GM18498 (cell line): ENCODE measurements around the gene FLOT2.
"Not testable (repeated sequence)": the region's sequence is repeated elsewhere in the genome, so short reads cannot be mapped to it uniquely, and the experiment has no call there.

Source experiments
- ATAC-seq: cut with Tn5 transposase; IDR thresholded peaks from one replicate; pipeline ENCODE4 v1.9.1; 2021; ENCODE audit warnings: mild to moderate bottlenecking, moderate library complexity; ENCODE audit not compliant: unreplicated experiment

Gene FLOT2

DNA sequence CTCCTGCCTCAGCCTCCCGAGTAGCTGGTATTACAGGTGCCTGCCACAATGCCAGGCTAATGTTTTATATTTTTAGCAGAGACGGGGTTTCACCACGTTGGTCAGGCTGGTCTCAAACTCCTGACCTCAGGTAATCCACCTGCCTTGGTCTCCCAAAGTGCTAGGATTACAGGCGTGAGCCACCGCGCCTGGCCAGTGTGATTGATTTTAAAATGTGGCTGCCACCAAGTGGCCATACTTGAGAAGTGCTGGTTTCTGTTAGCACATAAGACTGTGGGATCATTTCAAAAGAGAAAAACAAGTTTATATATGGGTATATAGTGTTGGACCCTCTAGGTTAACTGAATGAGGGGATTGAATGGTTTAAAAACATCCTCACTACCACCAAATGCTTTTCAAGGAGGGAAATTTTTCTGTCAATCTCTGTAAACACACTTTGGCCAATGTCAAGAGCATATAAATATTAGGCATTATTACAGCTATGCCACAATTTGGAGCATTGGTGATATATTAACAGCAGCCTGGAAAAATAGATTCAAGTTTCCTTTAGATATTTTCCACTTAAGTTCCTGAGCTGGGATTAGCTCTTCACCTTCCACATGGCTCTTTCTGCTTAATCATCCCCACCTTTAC is 18.9 kb upstream of the FLOT2 start:
- ATAC-seq, result no peak

DNA sequence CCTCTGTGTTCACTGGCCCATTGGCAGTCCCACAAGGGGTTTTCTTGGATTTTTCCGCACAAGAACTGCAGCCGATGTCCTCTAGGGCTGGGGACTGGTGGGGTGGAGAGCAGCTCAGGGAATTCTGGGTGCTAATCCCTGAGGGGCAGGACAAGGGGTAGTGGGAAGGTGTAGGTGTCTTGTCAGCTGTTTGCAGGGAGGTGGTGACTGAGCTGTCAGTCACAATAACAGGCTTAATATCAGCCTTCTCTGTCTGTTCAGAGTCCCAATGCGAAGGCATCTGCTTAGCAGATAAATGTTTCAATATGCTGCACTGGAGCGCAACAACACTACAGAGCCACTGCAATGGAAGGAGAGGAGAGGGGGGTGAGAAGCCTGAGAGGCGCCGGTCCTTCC is 15.4 kb upstream of the FLOT2 start:
- no peak for ATAC-seq

DNA sequence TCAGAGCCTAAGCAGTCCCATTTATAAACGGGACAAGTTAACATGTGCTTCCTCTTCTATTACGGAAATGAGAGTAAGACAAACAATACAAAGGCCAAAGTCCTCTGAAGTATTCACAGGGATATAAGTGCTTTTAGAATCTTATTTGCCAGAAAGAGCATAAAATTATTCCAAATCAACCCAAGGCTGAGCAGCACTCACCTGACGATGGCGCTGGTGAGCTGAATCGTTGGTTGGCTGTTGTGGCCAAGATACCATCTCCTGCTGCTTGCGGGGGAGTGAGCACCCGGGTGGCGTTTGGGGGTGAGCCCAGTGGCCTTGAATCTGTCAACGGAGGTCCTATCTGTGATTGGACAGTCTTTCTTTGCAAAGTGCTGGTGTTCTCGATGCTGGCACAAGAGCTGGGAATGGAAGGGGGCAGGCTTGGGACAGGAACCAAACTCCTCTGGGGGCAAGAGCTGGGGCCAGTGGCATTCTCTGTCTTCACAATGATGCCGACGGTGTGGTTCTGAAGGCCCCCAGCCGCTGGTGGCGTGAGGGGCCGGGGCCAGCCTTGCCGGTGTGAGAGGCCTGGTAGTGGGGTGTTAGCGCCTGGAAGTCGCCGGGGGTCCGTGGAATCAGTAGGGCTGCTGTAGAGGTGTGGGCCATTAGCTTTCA is 14.9 kb upstream of the FLOT2 start:
- ATAC-seq, result no peak

DNA sequence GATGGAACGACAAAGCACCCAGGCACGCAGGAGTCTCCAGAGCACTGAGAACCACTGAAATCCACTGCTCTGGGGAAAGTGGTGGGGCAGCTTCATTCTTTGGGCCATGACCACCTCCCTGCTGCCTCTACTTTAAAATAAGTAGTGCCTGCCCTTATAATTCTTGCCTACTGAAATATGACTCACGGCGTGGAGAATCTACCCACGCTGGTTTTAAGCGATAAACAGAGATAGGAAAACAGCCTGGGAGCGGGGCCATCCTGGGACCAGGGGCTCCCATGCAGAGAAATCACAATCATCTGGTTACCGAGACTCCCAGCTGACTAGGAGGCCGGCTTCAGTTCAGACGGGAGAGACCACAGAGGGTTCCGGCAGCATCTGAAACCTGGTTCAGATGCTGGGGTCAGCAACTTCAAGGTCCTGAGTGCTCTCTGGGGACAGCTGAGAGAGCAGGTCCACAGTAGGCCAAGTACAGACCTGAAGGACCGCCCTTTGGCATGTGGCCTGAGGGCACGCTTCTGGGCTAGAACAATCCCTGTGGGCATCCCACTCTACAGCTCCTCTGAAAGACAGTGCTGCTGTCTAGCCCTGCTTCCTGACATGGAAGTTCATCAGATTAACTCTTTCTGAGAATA is 14.0 kb upstream of the FLOT2 start:
- no peak for ATAC-seq

DNA sequence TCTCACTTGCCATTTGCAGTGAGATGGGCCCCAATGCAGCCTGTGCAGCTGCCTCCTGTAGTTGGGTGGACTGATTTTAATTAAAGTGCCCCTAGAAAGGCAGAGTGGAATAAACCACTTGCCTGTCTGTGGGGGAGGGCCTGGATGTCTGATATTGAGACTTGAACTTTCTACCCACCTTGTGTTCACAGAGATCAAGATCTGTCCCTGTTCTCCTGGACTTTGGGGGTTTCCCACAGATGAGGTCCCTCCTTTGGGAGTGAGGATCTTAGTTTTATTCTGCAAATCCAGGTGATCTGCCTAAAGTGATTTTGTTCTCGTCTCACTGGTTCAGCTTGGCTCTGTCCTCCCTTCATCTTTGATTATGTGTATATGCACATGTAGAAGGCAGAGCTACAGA is 13.0 kb upstream of the FLOT2 start:
- no peak for ATAC-seq

DNA sequence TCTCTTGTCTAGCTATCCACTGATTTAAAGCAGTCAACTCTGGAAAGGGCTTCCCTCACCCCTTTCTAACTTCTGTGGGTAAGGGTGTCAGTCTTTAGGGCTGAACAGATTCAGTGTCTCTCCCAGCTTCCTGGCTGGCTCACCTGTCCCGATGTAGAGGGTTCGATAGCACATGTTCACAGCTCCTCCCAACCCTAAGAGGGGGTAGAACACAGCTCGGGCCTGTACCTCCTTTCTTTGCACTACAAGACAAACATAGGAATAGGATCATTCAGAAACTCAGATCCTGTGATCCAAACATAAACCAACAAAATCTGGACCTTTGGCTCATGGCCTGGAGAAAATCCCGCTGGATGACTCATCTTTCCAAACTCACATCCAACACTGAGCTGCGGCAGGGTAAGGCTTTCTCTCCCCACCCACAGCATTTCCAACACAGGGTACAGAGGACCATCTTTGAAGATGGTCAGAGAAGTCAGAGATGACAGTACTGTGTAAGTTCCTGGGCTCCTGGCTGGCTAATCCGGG is 11.2 kb upstream of the FLOT2 start:
- no peak for ATAC-seq

DNA sequence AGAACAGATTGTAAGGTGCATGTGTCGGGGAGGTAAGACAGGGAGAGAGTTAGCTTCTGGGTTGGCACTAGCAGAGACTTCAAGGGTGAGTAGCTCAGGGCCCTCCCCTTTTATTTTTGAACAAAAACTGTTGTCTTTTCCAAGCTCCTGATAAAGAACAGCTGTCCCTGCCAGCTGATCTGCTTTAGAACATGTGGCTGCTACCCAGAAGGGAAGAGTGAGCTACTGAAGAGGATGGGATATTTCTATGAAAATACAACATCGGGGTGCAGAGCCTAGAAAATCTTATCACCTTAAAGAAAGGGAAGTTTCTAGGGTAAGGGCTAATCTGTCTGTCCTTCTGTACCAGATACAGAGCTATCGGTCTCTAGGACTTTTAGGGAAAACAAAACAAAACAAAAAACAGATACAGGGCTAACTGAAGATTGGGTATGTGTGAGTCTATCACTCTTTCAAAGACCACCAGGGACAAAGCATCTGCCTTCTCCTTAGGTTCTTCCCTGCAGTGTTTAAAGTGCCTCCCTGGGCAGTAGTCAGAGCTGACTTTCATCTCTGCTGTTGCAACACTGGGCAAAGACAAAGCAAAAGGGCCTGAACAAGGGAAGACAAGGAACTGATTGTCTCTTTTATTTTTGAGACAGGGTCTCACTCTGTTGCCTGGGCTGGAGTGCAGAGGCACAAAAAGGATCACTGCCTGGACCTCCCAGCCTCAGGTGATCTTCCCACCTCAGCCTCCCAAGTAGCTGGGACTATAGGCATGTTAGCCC is 10.4 kb upstream of the FLOT2 start:
- ATAC-seq, result no peak

DNA sequence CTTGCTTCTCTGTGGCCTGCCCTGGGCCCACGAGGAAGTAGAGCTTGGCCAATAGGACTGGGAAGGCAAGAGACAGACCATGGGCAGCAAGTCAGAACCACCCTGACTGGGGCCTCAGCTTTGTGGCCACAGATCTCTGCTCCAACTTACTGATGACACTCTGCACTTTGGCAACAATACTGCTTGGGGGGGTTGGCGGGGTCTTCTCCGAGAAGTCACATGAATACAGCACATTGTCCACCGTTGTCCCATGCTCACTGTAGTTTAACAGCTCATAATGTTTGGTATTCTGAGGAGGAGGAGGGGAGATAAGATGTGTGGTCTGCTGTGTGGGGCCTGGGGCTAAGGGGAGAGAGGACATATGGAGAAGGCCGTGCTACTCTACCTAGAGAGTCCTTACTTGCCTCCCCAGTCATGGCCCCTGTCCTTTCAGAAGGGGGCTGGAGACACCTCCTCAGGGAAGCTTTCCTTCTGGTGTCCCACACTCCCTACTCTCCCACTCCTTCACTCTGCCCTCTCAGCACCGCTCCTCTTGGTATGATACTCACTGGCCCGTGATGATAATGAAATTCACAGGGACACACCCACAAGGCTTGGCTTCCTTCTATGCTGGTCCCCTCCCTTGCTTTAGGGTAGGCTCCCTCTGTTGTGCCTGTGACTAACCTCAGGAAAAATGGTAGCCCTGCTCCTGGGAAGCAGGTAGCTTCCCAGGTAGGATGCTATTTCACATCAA is 9.3 kb upstream of the FLOT2 start:
- no peak for ATAC-seq

DNA sequence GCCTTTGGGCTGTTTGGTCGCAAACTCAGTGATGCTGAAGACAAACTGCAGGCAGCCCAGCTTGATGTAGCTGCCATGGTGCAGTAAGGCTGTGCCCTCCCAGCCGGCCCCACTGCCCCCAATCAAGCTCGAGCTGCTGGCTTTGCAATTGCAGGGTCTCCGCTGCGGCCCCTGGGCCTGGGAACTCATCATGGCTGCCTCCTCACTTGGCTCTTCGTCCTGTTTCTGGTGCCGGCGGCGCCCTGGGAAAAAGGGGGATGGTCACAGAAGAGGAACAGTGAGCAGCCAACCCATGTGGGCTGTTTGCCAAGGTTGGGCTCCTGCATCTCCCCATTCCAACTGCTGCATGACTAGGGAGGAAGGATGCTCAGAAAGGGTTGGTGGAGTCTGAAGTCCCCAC is 8.7 kb upstream of the FLOT2 start:
- no peak for ATAC-seq

DNA sequence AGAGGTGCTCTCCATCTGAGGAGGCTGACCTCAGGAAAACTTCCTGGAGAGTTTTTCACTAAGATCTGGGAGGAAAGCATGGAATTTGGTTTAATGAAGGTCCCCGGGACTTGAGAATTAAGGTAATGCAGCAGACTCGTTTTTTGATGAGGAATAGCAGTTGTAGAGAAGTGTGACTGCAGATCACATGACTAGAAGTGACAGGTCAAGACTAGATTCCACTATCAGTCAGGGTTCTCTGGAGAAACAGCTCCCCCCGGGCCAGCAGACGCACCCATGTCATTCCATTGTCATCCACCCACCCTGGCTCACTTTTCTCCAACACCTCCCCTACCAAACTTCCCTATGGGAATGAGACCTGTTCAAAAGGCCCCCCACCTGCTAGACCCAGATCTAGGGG is 7.3 kb upstream of the FLOT2 start:
- ATAC-seq, result no peak

DNA sequence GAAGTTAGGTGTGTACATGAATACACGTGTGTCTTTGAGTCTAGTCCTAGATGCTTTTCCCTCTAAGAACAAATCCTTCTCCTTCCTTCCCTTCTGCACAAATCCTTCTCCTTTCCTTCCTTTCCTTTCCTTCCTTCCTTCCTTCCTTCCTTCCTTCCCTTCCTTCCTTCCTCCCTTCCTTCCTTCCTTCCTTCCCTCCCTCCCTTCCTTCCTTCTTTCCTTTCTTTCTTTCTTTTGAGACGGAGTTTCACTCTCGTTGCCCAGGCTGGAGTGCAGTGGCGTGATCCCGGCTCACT is 6.0 kb upstream of the FLOT2 start:
- ATAC-seq, result not testable (repeated sequence)

DNA sequence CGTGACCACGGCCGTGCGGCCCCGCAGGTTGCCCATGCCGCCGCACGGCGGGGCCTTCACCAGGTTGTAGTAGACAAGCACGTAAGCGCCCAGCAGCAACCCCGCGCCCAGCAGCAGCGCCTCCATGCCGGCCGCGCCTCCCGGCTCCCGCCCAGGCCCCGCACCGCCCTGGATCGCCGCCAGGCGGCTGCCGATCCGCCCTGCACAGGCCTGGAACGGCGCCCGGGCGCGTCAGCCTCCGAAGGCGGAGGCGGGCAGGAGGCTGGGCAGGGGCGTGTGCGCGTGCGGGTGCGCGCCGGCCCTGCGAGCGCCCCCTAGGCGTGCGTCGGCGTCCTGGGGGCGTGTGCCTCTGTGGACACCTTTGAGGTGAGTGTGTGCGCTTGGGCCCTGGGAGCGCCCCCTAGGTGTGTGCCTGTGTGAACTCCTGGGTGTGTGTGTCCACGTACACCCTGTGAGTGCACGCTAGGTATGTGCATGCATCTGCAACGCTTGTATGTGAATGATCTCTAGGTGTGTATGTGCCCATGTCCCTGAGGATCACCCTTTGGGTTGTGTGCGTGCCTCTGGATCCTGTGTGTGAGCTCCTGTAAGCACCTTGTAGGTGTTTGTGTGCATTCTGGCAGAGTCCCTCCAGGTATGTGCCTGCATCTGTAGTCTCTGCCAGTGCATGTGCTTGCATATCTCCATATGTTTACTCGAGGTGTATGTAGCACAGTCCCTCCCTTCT is 5.4 kb upstream of the FLOT2 start, which contains the start of gene DHRS13:
Gene DHRS13 (minus strand): TSS at position 261 of the 727 bp plus-strand sequence. CDS start 135 bp downstream, at position 126.
- peak; percentile 85 for ATAC-seq

DNA sequence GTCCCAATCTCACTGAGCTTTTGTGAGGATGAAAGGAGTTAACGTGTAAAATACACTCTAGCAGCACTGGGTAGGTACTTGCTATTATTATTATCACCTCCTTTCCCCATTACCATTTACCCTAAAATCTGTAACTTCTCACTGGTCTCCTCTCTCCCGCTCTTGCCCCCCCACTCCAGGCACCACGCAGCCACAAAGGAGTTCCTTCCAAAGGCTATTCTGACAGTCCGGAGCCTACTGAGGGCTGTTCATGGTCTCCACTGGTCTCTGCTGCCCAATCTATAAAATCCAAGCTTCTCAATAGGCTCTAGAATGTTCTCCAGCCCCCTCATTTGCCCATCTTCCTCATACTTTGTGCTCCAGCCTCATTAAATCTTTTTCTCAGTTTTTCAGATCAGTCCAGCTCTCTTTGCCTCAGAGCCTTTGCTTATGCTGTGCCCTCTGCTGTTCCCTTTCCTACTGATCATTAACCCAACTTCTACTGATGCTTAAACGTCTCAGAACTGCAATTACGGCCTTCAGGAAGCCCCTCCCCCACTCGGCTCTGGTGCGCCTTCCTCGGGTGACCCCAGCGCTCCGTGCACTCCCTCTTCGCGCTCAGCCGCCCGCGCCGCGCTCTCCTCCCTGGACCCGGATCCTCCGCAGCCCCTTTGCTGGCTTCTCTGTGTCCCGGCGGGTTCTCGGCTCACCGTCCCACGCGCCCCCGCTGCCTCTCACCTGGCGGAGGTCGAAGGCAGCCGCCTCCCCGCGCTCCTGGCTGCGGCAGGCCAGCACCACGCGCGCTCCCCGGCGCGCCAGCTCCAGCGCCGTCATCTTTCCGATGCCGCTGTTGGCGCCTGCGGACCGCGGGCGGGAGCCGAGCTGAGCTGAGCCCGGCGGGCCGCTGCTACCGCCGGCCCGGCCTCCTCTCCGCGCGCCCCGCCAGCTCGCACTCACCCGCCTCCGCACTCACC is 4.6 kb upstream of the FLOT2 start:
- ATAC-seq, result peak; percentile 50

DNA sequence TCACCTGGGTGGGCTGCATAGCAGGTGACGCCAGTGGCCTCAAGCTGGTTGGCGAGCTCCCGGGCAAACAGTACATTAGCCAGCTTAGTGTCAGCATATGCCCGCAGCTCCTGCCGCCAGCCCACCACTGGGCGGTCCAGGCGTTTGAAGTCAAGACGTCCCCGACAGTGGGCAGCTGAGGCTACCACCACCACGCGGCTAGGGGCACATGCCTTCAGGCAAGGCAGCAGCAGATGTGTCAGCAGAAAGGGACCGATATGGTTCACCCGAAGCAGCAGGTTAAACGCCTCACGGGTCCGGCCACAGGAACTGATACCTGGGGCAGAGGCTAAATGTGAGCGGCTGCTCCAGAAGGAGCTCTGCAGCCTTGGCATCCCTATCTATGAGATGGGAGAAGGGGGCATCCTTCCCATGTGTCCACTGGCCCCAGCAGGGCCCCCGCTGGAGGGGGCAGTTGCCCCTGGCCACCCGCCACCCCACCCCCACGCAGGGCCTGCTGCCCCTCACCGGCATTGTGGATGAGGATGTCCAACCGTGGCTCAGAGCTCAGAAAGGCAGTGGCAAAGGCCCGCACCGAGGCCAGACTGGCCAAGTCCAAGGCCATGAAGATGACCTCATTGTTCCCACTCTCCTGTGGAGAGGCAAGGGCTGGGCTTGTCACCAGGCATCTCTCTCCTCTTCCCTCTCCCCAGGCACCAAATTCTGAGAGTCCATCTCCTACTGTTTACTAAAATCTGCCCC is 3.6 kb upstream of the FLOT2 start:
- no peak for ATAC-seq

DNA sequence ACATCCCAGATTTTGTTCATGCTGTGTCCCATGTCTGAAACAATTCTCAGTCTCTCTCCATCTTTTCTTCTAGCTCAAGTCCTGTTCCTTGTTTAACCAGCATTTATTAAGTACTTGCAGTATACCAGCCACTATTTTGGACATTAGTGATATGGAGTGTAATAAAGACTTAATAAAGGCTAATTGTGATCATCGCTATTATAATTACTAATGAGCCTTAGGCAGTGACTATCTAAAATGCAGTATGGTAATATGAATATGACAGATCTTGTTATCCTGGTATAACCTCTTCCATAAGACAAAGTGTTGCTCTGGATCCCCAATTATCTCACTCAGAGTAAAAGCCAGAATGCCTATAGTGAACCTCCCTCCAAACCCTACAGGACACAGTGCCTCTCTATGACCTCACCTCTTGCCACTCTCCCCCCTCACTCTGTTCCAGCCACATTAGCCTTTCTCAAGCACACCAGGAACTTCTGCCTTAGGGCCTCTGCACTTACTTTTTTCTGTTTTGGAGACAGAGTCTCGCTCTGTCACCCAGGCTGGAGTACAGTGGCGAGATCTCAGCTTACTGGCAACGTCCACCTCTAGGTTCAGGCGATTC is 1.8 kb upstream of the FLOT2 start:
- no peak for ATAC-seq

DNA sequence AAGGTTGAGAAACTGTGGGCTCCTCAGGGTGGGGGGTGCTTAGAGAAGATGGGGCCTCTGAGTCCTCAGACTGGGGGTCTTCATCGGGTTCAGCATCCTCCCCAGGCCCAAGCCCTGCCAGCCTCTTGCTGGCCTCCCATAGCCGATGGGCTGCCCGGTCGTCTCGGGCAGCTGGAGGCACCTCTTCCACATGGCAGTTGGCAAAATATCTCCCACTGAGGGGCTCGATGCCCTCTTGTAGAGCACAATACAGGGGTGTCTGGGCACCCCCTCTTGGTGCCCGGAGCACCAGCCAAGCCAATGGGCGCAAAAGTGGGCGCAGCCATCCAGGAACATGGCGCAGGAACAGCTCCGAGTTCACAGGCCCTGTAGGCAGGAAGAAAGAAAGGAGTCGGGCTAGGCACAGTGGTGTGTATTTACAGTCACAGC is 1.0 kb upstream of the FLOT2 start:
- no peak for ATAC-seq

DNA sequence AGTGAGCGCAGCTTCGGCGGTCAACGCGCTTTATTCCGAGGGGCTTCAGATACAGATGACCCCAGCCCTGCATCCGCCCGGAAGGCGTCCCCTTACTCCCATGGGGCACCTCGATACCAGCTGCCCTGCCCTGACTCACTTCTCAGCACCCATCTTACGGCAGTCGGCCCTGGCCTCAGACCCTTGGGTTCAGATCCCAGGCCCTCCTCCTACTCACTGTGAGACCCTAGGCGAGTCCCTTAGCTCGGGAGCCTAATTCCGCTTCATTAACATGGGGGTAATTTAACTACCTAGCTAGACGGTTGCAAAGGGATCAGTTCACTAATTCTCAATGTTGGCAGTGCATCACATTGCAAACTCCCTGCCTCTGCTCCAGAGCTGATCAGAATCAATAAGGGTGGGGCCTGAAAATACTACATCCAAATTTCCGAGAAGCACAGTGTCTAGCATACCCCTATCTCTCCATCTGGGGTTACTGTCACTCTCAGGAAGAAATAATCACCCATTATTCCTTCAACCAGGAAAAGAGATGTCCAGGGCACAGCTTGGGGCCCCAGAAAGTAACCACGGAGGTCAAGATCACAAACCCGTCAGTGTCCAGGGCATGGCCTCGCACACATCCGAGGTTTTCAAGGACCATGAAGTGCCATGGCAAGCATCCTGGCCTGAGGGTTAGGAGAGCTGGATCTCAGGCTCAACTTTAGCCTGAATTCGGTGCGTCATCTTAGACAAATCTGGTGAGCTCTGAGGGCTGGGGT is 415 bp upstream of the FLOT2 start:
- ATAC-seq, result no peak
